ENCODE data around the gene USP25.
A peak's percentile ranks its signal among the peaks of the same experiment; 100 is the strongest.

Gene USP25

GRCh38 chr21:15843766-15844165, 114.0 kb downstream of the USP25 start:
- no peak overlapping the region for H3K4me3 ChIP-seq (ENCODE audit: low read length)
- H3K4me1 ChIP-seq (ENCODE audit: control insufficient read depth, insufficient read depth, low read length) = peaks cover 15% of the 10 kb centered on the region
- H3K9ac ChIP-seq (ENCODE audit: low read depth, low read length) = no peak overlapping the region
- H3K36me3 ChIP-seq (ENCODE audit: insufficient read depth, low read length) = no peaks in the 10 kb centered on the region
- H3K27me3 ChIP-seq (ENCODE audit: control insufficient read depth, insufficient read depth, low read length) = no peaks in the 10 kb centered on the region
- H3K9me3 ChIP-seq (replicated peaks; ENCODE audit: low read length) = no peaks in the 10 kb centered on the region
- H3K4me2 ChIP-seq (ENCODE audit: low read length) = no peak overlapping the region

GRCh38 chr21:15848634-15849560, 119.1 kb downstream of the USP25 start:
- Histone ChIP-seq H3K9ac (ENCODE audit: low read depth, low read length) (no peak overlapping the region), H3K4me1 (ENCODE audit: control insufficient read depth, insufficient read depth, low read length) (peaks cover 18% of the 10 kb centered on the region), H3K4me3 (ENCODE audit: low read length) (no peak overlapping the region), H3K36me3 (ENCODE audit: insufficient read depth, low read length) (no peaks in the 10 kb centered on the region), H3K9me3 (replicated peaks; ENCODE audit: low read length) (no peaks in the 10 kb centered on the region), H3K27me3 (ENCODE audit: control insufficient read depth, insufficient read depth, low read length) (no peaks in the 10 kb centered on the region), H3K4me2 (ENCODE audit: low read length) (no peak overlapping the region)

GRCh38 chr21:15849927-15850326, 120.1 kb downstream of the USP25 start:
- Histone ChIP-seq H3K9me3 (replicated peaks; ENCODE audit: low read length) (no peaks in the 10 kb centered on the region), H3K36me3 (ENCODE audit: insufficient read depth, low read length) (no peaks in the 10 kb centered on the region), H3K4me1 (ENCODE audit: control insufficient read depth, insufficient read depth, low read length) (peaks cover 18% of the 10 kb centered on the region), H3K4me3 (ENCODE audit: low read length) (no peak overlapping the region), H3K9ac (ENCODE audit: low read depth, low read length) (no peak overlapping the region), H3K4me2 (ENCODE audit: low read length) (no peak overlapping the region), H3K27me3 (ENCODE audit: control insufficient read depth, insufficient read depth, low read length) (no peaks in the 10 kb centered on the region)

GRCh38 chr21:15850645-15851044, 120.9 kb downstream of the USP25 start:
- H3K27me3 ChIP-seq (ENCODE audit: control insufficient read depth, insufficient read depth, low read length) = no peaks in the 10 kb centered on the region
- H3K4me3 ChIP-seq (ENCODE audit: low read length) = no peak overlapping the region
- no peaks in the 10 kb centered on the region for H3K9me3 ChIP-seq (replicated peaks; ENCODE audit: low read length)
- H3K9ac ChIP-seq (ENCODE audit: low read depth, low read length) = no peak overlapping the region
- H3K4me2 ChIP-seq (ENCODE audit: low read length) = peak overlapping the region; percentile 11
- H3K36me3 ChIP-seq (ENCODE audit: insufficient read depth, low read length) = peaks cover 4% of the 10 kb centered on the region
- peaks cover 18% of the 10 kb centered on the region for H3K4me1 ChIP-seq (ENCODE audit: control insufficient read depth, insufficient read depth, low read length)

- H3K4me2 ChIP-seq (ENCODE audit: low read length) = no peak overlapping the region
- H3K9me3 ChIP-seq (replicated peaks; ENCODE audit: low read length) = no peaks in the 10 kb centered on the region
- H3K4me3 ChIP-seq (ENCODE audit: low read length) = no peak overlapping the region
- peaks cover 18% of the 10 kb centered on the region for H3K4me1 ChIP-seq (ENCODE audit: control insufficient read depth, insufficient read depth, low read length)
- H3K27me3 ChIP-seq (ENCODE audit: control insufficient read depth, insufficient read depth, low read length) = no peaks in the 10 kb centered on the region
- H3K9ac ChIP-seq (ENCODE audit: low read depth, low read length) = no peak overlapping the region
- peaks cover 5% of the 10 kb centered on the region for H3K36me3 ChIP-seq (ENCODE audit: insufficient read depth, low read length)
These were observed 122.4 kb downstream of the USP25 start for GRCh38 chr21:15852146-15852545.

GRCh38 chr21:15853126-15853525, 123.3 kb downstream of the USP25 start:
- no peaks in the 10 kb centered on the region for H3K9me3 ChIP-seq (replicated peaks; ENCODE audit: low read length)
- no peak overlapping the region for H3K9ac ChIP-seq (ENCODE audit: low read depth, low read length)
- peaks cover 5% of the 10 kb centered on the region for H3K36me3 ChIP-seq (ENCODE audit: insufficient read depth, low read length)
- no peak overlapping the region for H3K4me2 ChIP-seq (ENCODE audit: low read length)
- peaks cover 18% of the 10 kb centered on the region for H3K4me1 ChIP-seq (ENCODE audit: control insufficient read depth, insufficient read depth, low read length)
- no peaks in the 10 kb centered on the region for H3K27me3 ChIP-seq (ENCODE audit: control insufficient read depth, insufficient read depth, low read length)
- H3K4me3 ChIP-seq (ENCODE audit: low read length) = no peak overlapping the region

DNA sequence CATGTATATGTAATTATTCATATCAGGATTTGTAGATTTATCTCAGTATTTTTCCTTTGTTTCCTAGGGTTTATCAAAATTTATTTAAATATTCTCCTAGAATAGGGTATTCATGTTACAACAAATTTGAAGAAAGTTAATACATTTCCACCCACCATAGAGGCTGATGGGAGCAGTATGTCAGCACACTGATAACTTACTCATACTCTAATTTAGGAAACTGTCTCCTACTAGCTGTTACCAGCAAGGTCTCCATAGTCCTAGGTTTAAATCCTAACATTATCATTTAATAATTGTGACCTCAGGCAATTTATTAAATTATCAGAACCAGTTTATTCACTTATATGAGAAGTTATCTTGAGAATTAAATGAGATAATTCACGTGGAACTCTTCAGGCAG, 127.0 kb downstream of the USP25 start:
- Histone ChIP-seq H3K27me3 (ENCODE audit: control insufficient read depth, insufficient read depth, low read length) (no peaks in the 10 kb centered on the region), H3K9me3 (replicated peaks; ENCODE audit: low read length) (no peaks in the 10 kb centered on the region), H3K36me3 (ENCODE audit: insufficient read depth, low read length) (peaks cover 5% of the 10 kb centered on the region), H3K4me3 (ENCODE audit: low read length) (no peak overlapping the region), H3K4me1 (ENCODE audit: control insufficient read depth, insufficient read depth, low read length) (no peaks in the 10 kb centered on the region), H3K9ac (ENCODE audit: low read depth, low read length) (no peak overlapping the region), H3K4me2 (ENCODE audit: low read length) (no peak overlapping the region)

GRCh38 chr21:15857740-15858139, 128.0 kb downstream of the USP25 start:
- Histone ChIP-seq H3K4me2 (ENCODE audit: low read length) (no peak overlapping the region), H3K9ac (ENCODE audit: low read depth, low read length) (no peak overlapping the region), H3K27me3 (ENCODE audit: control insufficient read depth, insufficient read depth, low read length) (no peaks in the 10 kb centered on the region), H3K4me1 (ENCODE audit: control insufficient read depth, insufficient read depth, low read length) (no peaks in the 10 kb centered on the region), H3K36me3 (ENCODE audit: insufficient read depth, low read length) (peaks cover 5% of the 10 kb centered on the region), H3K9me3 (replicated peaks; ENCODE audit: low read length) (no peaks in the 10 kb centered on the region), H3K4me3 (ENCODE audit: low read length) (no peak overlapping the region)

GRCh38 chr21:15860541-15860940, 130.8 kb downstream of the USP25 start:
- no peak overlapping the region for H3K9ac ChIP-seq (ENCODE audit: low read depth, low read length)
- H3K9me3 ChIP-seq (replicated peaks; ENCODE audit: low read length) = no peaks in the 10 kb centered on the region
- peaks cover 2% of the 10 kb centered on the region for H3K36me3 ChIP-seq (ENCODE audit: insufficient read depth, low read length)
- H3K4me3 ChIP-seq (ENCODE audit: low read length) = no peak overlapping the region
- no peaks in the 10 kb centered on the region for H3K4me1 ChIP-seq (ENCODE audit: control insufficient read depth, insufficient read depth, low read length)
- no peaks in the 10 kb centered on the region for H3K27me3 ChIP-seq (ENCODE audit: control insufficient read depth, insufficient read depth, low read length)
- no peak overlapping the region for H3K4me2 ChIP-seq (ENCODE audit: low read length)

DNA sequence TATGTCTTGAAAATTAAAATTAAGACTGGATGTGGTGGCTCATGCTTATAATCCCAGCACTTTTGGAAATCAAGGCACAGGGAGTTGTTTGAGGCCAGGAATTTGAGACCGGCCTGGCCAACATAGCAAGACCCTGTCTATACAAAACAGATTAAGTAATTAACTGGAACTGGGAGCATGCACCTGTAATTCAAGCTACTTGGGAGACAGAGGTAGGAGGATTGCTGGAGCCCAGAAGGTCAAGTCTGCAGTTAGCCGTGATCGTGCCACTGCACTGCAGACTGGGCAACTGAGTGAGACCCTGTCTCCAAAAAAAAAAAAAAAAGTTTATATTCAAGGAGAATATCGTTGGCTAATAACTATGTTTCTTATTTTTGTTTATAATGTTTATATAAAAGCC, 139.2 kb downstream of the USP25 start:
- Histone ChIP-seq H3K36me3 (ENCODE audit: insufficient read depth, low read length) (peaks cover 5% of the 10 kb centered on the region), H3K4me3 (ENCODE audit: low read length) (no peak overlapping the region), H3K27me3 (ENCODE audit: control insufficient read depth, insufficient read depth, low read length) (no peaks in the 10 kb centered on the region), H3K9me3 (replicated peaks; ENCODE audit: low read length) (no peaks in the 10 kb centered on the region), H3K4me1 (ENCODE audit: control insufficient read depth, insufficient read depth, low read length) (no peaks in the 10 kb centered on the region), H3K4me2 (ENCODE audit: low read length) (no peak overlapping the region), H3K9ac (ENCODE audit: low read depth, low read length) (no peak overlapping the region)

DNA sequence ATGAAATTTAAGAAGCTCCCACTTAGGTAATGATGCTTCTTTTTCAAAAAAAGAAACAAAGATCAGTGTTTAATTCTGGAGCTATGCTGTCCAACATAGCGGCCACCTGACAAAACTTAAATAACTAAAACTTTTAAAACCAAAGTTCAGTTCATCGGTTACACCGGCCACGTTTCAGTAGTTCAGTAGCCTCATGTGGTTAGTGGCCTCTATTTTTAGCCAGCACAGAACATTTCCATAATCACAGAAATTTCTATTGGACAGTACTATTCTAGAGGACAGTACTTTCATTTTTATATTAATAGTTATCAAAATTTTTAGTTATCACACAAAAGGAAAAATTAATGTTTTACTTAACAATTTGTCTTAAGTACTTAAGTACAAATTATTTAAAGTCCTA, 141.0 kb downstream of the USP25 start:
- Histone ChIP-seq H3K4me3 (ENCODE audit: low read length) (no peak overlapping the region), H3K9me3 (replicated peaks; ENCODE audit: low read length) (no peaks in the 10 kb centered on the region), H3K36me3 (ENCODE audit: insufficient read depth, low read length) (peaks cover 20% of the 10 kb centered on the region), H3K27me3 (ENCODE audit: control insufficient read depth, insufficient read depth, low read length) (no peaks in the 10 kb centered on the region), H3K4me2 (ENCODE audit: low read length) (no peak overlapping the region), H3K9ac (ENCODE audit: low read depth, low read length) (no peak overlapping the region), H3K4me1 (ENCODE audit: control insufficient read depth, insufficient read depth, low read length) (peaks cover 12% of the 10 kb centered on the region)

DNA sequence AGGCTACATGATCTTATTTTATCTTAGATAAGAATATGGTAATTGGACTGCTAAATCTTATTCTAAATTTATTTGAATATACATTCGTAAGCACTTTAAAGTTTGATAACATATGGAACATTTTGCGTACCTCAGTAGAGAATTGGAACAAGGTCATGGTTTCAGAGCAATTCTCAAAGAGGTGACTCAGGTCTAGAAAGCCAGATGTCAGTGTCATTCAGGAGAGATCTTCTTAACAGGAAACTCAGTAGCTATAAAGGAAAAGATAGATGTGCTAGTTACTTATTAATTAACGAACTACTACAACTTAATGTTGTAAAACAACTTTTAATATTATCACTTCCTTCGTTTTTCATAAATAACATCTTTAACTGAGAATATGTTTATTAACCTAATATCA, 142.5 kb downstream of the USP25 start:
- no peak overlapping the region for H3K4me2 ChIP-seq (ENCODE audit: low read length)
- H3K4me3 ChIP-seq (ENCODE audit: low read length) = no peak overlapping the region
- no peak overlapping the region for H3K9ac ChIP-seq (ENCODE audit: low read depth, low read length)
- H3K27me3 ChIP-seq (ENCODE audit: control insufficient read depth, insufficient read depth, low read length) = no peaks in the 10 kb centered on the region
- H3K36me3 ChIP-seq (ENCODE audit: insufficient read depth, low read length) = peaks cover 32% of the 10 kb centered on the region
- no peaks in the 10 kb centered on the region for H3K9me3 ChIP-seq (replicated peaks; ENCODE audit: low read length)
- peaks cover 12% of the 10 kb centered on the region for H3K4me1 ChIP-seq (ENCODE audit: control insufficient read depth, insufficient read depth, low read length)
